ENCODE measurements around the gene PTGIS.

PTGIS gene

GRCh38 chr20:49560646-49561045 lies 7.3 kb downstream of the PTGIS start:
- POLR2A ChIA-PET, result no interaction called here

DNA sequence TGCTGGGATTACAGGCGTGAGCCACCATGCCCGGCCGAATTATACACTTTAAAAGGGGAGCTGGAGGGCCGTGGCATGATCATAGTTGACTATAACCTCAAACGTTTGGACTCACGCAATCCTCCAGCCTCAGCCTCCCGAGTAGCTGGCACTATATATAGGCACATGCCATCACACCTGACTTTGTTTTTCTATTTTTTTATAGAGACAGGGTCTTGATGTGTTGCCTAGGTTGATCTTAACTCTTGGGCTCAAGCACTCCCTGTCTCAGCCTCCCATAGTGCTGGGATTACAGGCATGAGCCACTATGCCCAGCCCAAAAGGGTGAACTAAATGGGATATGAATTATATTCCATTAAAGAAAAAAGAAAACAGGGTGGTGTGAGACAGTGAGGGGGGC lies 7.8 kb downstream of the PTGIS start:
- POLR2A ChIA-PET, result no interaction called here
- TF ChIP-seq, protein P1, sequence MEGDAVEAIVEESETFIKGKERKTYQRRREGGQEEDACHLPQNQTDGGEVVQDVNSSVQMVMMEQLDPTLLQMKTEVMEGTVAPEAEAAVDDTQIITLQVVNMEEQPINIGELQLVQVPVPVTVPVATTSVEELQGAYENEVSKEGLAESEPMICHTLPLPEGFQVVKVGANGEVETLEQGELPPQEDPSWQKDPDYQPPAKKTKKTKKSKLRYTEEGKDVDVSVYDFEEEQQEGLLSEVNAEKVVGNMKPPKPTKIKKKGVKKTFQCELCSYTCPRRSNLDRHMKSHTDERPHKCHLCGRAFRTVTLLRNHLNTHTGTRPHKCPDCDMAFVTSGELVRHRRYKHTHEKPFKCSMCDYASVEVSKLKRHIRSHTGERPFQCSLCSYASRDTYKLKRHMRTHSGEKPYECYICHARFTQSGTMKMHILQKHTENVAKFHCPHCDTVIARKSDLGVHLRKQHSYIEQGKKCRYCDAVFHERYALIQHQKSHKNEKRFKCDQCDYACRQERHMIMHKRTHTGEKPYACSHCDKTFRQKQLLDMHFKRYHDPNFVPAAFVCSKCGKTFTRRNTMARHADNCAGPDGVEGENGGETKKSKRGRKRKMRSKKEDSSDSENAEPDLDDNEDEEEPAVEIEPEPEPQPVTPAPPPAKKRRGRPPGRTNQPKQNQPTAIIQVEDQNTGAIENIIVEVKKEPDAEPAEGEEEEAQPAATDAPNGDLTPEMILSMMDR (IDR thresholded peaks at IDR 0.05; ENCODE audit: control extremely low read depth, extremely low read depth, low read depth, missing control alignments), result no peak
- DNase-seq (ENCODE audit: extremely low spot score), result no peak
- CTCF ChIA-PET, result no interaction called here

More at GRCh38 chr20:49560646-49561045, 7.3 kb downstream of the PTGIS start:
- CTCF ChIA-PET, result interaction anchor here (1.2 to 1.6 kb wide), 4 partner anchors 19 to 285 kb away, joined by 3 read pairs; no protein-coding TSS in a partner anchor
- TF ChIP-seq, protein P1 (IDR thresholded peaks at IDR 0.05; ENCODE audit: control extremely low read depth, extremely low read depth, low read depth, missing control alignments), result no peak
- DNase-seq (ENCODE audit: extremely low spot score), result no peak

- CTCF ChIA-PET, result no interaction called here
- TF ChIP-seq, protein P1 (IDR thresholded peaks at IDR 0.05; ENCODE audit: control extremely low read depth, extremely low read depth, low read depth, missing control alignments), result no peak
- no peak for DNase-seq (ENCODE audit: extremely low spot score)
- POLR2A ChIA-PET, result no interaction called here
These were observed 8.4 kb downstream of the PTGIS start for GRCh38 chr20:49559411-49560081.

DNA sequence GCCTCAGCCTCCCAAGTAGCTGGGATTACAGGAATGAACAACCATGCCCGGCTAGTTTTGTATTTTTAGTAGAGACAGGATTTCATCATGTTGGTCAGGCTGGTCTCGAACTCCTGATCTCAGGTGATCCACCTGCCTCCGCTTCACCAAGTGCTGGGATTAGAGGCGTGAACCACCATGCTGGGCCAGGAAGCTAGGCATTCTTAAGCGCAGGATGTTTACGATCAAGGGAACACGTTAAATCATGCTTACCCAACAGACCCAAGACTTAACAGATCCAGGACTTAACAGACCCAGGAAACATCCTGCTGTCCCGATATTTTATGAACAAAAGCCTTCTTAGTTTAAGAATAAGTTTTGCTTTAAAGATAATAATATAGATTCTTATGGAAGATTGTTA lies 9.1 kb downstream of the PTGIS start:
- POLR2A ChIA-PET, result no interaction called here
- no peak for DNase-seq (ENCODE audit: extremely low spot score)

GRCh38 chr20:49557449-49557848 lies 10.5 kb downstream of the PTGIS start:
- TF ChIP-seq, protein P1 (IDR thresholded peaks at IDR 0.05; ENCODE audit: control extremely low read depth, extremely low read depth, low read depth, missing control alignments), result no peak
- DNase-seq (ENCODE audit: extremely low spot score), result no peak
- POLR2A ChIA-PET, result no interaction called here
- CTCF ChIA-PET, result interaction anchor here (1.2 to 6.8 kb wide), 3 partner anchors 16 to 116 kb away, joined by 3 to 41 read pairs (median 4); no protein-coding TSS in a partner anchor

More for the DNA sequence above, 9.1 kb downstream of the PTGIS start:
- CTCF ChIA-PET, result interaction anchor here (1.6 kb wide), 1 partner anchor 49 kb away, joined by 4 read pairs; no protein-coding TSS in a partner anchor
- TF ChIP-seq, protein P1 (IDR thresholded peaks at IDR 0.05; ENCODE audit: control extremely low read depth, extremely low read depth, low read depth, missing control alignments), result no peak

- TF ChIP-seq, protein P1 (IDR thresholded peaks at IDR 0.05; ENCODE audit: control extremely low read depth, extremely low read depth, low read depth, missing control alignments), result no peak
- ChIA-PET CTCF (interaction anchor here (0.9 to 6.8 kb wide), 5 partner anchors 10 to 115 kb away, joined by 3 to 41 read pairs (median 3); no protein-coding TSS in a partner anchor), POLR2A (no interaction called here)
- DNase-seq (ENCODE audit: extremely low spot score), result no peak
These were observed 11.3 kb downstream of the PTGIS start for GRCh38 chr20:49556621-49557020.

Data from GM10248 (cell line).